ENCODE results near the gene EPHA8. TPM values are rescaled to one million over a fixed set of nuclear protein-coding genes. Genes with fewer than 3 reads are reported as not detected.

EPHA8 gene
- total and polyA plus RNA-seq, 12 donors: 0.11 to 10.1 (median 1.6) TPM; not detected in 2

- no peaks in the 10 kb centered on the region for H3K27me3 ChIP-seq
- no peak overlapping the region for H3K4me3 ChIP-seq
- 70 to 86% (median 83%) methylated on average over 7 of the region's 7 CpGs for WGBS, 4 donors
- intact Hi-C loops (cut with DNase I): loop anchor here (5.0 to 10.0 kb wide), 2 partner anchors 102 to 115 kb away; partner anchors contain the start of gene C1QC (in 2 of the 2)
- peak overlapping the region in 1 of 5 donors; percentile 44 for H3K27ac ChIP-seq
- H3K9me3 ChIP-seq (replicated peaks in 1 of 3): no peaks in the 10 kb centered on the region
- peak in 1 of 7 donors; percentile 70 for DNase-seq
- H3K36me3 ChIP-seq (replicated peaks in 1 of 2): peaks cover 0 to 54% of the 10 kb centered on the region in 2 donors
- TF ChIP-seq POLR2A (IDR thresholded peaks at IDR 0.05) (no peak), CTCF (IDR thresholded peaks at IDR 0.05) (no peak)
- peaks cover 0 to 15% of the 10 kb centered on the region in 2 donors for H3K4me1 ChIP-seq (replicated peaks in 1 of 2)
Measured at GRCh38 chr1:22527122-22527521, 36.2 kb upstream of the EPHA8 start.

- peaks cover 0 to 15% of the 10 kb centered on the region in 2 donors for H3K4me1 ChIP-seq (replicated peaks in 1 of 2)
- peaks cover 0 to 48% of the 10 kb centered on the region in 2 donors for H3K36me3 ChIP-seq (replicated peaks in 1 of 2)
- TF ChIP-seq POLR2A (IDR thresholded peaks at IDR 0.05) (no peak), CTCF (IDR thresholded peaks at IDR 0.05) (peak in 3 of 6 experiments; percentile 13 to 27 (median 26))
- intact Hi-C loops (cut with DNase I): loop anchor here (5.0 to 10.0 kb wide), 2 partner anchors 103 to 115 kb away; partner anchors contain the start of gene C1QC (in 2 of the 2)
- H3K27me3 ChIP-seq: no peaks in the 10 kb centered on the region
- peak overlapping the region in 1 of 5 donors; percentile 44 for H3K27ac ChIP-seq
- DNase-seq: no peak
- H3K9me3 ChIP-seq (replicated peaks in 1 of 3): no peaks in the 10 kb centered on the region
- H3K4me3 ChIP-seq: no peak overlapping the region
- 76 to 89% (median 83%) methylated on average over 15 of the region's 15 CpGs for WGBS, 4 donors
Measured at GRCh38 chr1:22527555-22528296, 35.6 kb upstream of the EPHA8 start.

- Histone ChIP-seq H3K4me1 (replicated peaks in 1 of 2) (peaks cover 0 to 15% of the 10 kb centered on the region in 2 donors), H3K27ac (no peak overlapping the region), H3K36me3 (replicated peaks in 1 of 2) (peaks cover 0 to 43% of the 10 kb centered on the region in 2 donors), H3K4me3 (no peak overlapping the region), H3K9me3 (replicated peaks in 1 of 3) (no peaks in the 10 kb centered on the region), H3K27me3 (no peaks in the 10 kb centered on the region)
- no peak for TF ChIP-seq CTCF (IDR thresholded peaks at IDR 0.05)
- TF ChIP-seq POLR2A (IDR thresholded peaks at IDR 0.05): no peak
- intact Hi-C loops (cut with DNase I): loop anchor here (5.0 to 10.0 kb wide), 2 partner anchors 104 to 114 kb away; partner anchors contain the start of gene C1QC (in 2 of the 2)
- WGBS, 4 donors: 94 to 97% (median 96%) methylated on average over 7 of the region's 7 CpGs
- no peak for DNase-seq
Measured at GRCh38 chr1:22528451-22528850, 34.8 kb upstream of the EPHA8 start.

GRCh38 chr1:22529901-22530621 lies 33.2 kb upstream of the EPHA8 start:
- no peak overlapping the region for H3K4me3 ChIP-seq
- intact Hi-C loops (cut with DNase I): loop anchor here (5.0 to 10.0 kb wide), 2 partner anchors 105 to 112 kb away; partner anchors contain the start of gene C1QC (in 2 of the 2)
- WGBS, 4 donors: 73 to 81% (median 78%) methylated on average over 12 of the region's 12 CpGs
- no peak for TF ChIP-seq POLR2A (IDR thresholded peaks at IDR 0.05)
- no peak for TF ChIP-seq CTCF (IDR thresholded peaks at IDR 0.05)
- peaks cover 0 to 15% of the 10 kb centered on the region in 2 donors for H3K4me1 ChIP-seq (replicated peaks in 1 of 2)
- H3K27me3 ChIP-seq: no peaks in the 10 kb centered on the region
- peak in 1 of 7 donors; percentile 15 for DNase-seq
- no peaks in the 10 kb centered on the region for H3K9me3 ChIP-seq (replicated peaks in 1 of 3)
- H3K36me3 ChIP-seq (replicated peaks in 1 of 2): peaks cover 0 to 27% of the 10 kb centered on the region in 2 donors
- H3K27ac ChIP-seq: peak overlapping the region in 2 of 5 donors; percentile 57 to 58

Data from adrenal gland (tissue), 12 donors.